H1 (cell line): Measurements from ENCODE around the gene TNN.

ENCODE experiments used
- ATF2 ChIP-seq: IDR thresholded peaks from 2 replicates; pipeline ENCODE4 v1.6.1; 2012; ENCODE audit warnings: low read length, inconsistent platforms
- CTCF ChIP-seq, 3 experiments: IDR thresholded peaks; 1 replicate in 2 of 3; 2 replicates in 1 of 3; pipeline versions ENCODE4 v1.5.1 to v1.6.1; 2011; ENCODE audit warnings: low read length in 3 of 3, mild to moderate bottlenecking in 3 of 3, inconsistent platforms in 2 of 3, low read depth in 1 of 3, moderate library complexity in 1 of 3; ENCODE audit not compliant: insufficient read depth in 1 of 3; ENCODE audit errors: control extremely low read depth in 1 of 3
- POLR2A ChIP-seq, 2 experiments: IDR thresholded peaks; 1 replicate in 1 of 2; 2 replicates in 1 of 2; pipeline ENCODE4 v1.6.1; 2011; ENCODE audit warnings: low read depth in 2 of 2, low read length in 2 of 2, mild to moderate bottlenecking in 2 of 2; ENCODE audit errors: control extremely low read depth in 1 of 2
- USF2 ChIP-seq: IDR thresholded peaks from 2 replicates; pipeline ENCODE4 v1.6.1; 2011; ENCODE audit warnings: low read length, improper control_type of control experiment

- TF ChIP-seq CTCF (IDR thresholded peaks at IDR 0.05; ENCODE audit: control extremely low read depth in 1 of 3, insufficient read depth in 1 of 3, low read depth in 1 of 3, low read length in 3 of 3) (no peak), POLR2A (IDR thresholded peaks at IDR 0.05; ENCODE audit: control extremely low read depth in 1 of 2, low read depth in 2 of 2, low read length in 2 of 2) (no peak), ATF2 (no peak), USF2 (no peak)
Observed at GRCh38 chr1:175179837-175180590, 112.4 kb downstream of the TNN start.
